RPMI7951 (cell line): ENCODE data around the gene FAM120B. TPM values are rescaled to one million over a fixed set of nuclear protein-coding genes. Genes with fewer than 3 reads are reported as not detected.

Experiments
- DNase-seq: peaks from one replicate; pipeline ENCODE4 v3.0.0-alpha.2; 2012; ENCODE audit warnings: low read depth
- total RNA-seq: library from RNA; depleted of rRNA; stranded (reverse); fragments of >200 nt; shearing (Covaris generic); gene quantifications from 2 replicates; pipeline ENCODE4 v1.2.3, GENCODE V29; 2014

The FAM120B gene
- total RNA-seq, 1 experiment from 2014 or later: 12.7 TPM

GRCh38 chr6:170355661-170356060 lies 49.1 kb downstream of the FAM120B start:
- DNase-seq: no peak

- DNase-seq: no peak
Measured at GRCh38 chr6:170357812-170358211, 51.3 kb downstream of the FAM120B start.

- DNase-seq: no peak
Measured at GRCh38 chr6:170358496-170358895, 51.9 kb downstream of the FAM120B start.

- peak; percentile 4 for DNase-seq
Measured at GRCh38 chr6:170360476-170360875, 53.9 kb downstream of the FAM120B start.

GRCh38 chr6:170361335-170361734 lies 54.8 kb downstream of the FAM120B start:
- no peak for DNase-seq

- DNase-seq: no peak
Measured at GRCh38 chr6:170362121-170362520, 55.6 kb downstream of the FAM120B start.

- no peak for DNase-seq
Measured at GRCh38 chr6:170363255-170363654, 56.7 kb downstream of the FAM120B start.

GRCh38 chr6:170365121-170365520 lies 58.6 kb downstream of the FAM120B start:
- no peak for DNase-seq

GRCh38 chr6:170365593-170365992 lies 59.0 kb downstream of the FAM120B start:
- no peak for DNase-seq

GRCh38 chr6:170366248-170366960 lies 59.8 kb downstream of the FAM120B start:
- DNase-seq: no peak

GRCh38 chr6:170367241-170367640 lies 60.7 kb downstream of the FAM120B start:
- no peak for DNase-seq

- no peak for DNase-seq
Measured at GRCh38 chr6:170368544-170368943, 62.0 kb downstream of the FAM120B start.

- no peak for DNase-seq
Measured at GRCh38 chr6:170369403-170369802, 62.8 kb downstream of the FAM120B start.

- no peak for DNase-seq
Measured at GRCh38 chr6:170370416-170370815, 63.9 kb downstream of the FAM120B start.

- DNase-seq: no peak
Measured at GRCh38 chr6:170371080-170371479, 64.5 kb downstream of the FAM120B start.

- DNase-seq: no peak
Measured at GRCh38 chr6:170371588-170371987, 65.0 kb downstream of the FAM120B start.

- DNase-seq: no peak
Measured at GRCh38 chr6:170372380-170373325, 66.1 kb downstream of the FAM120B start.

- no peak for DNase-seq
Measured at GRCh38 chr6:170374571-170375444, 68.2 kb downstream of the FAM120B start.

GRCh38 chr6:170375661-170376060 lies 69.1 kb downstream of the FAM120B start:
- DNase-seq: no peak

- no peak for DNase-seq
Measured at GRCh38 chr6:170376386-170377043, 70.0 kb downstream of the FAM120B start.

GRCh38 chr6:170378502-170378901 lies 71.9 kb downstream of the FAM120B start:
- no peak for DNase-seq
